Measurements from ENCODE around the gene CAPN5.
A peak's percentile ranks its signal among the peaks of the same experiment; 100 is the strongest.

Gene CAPN5

GRCh38 chr11:77144857-77145428 lies 78.2 kb downstream of the CAPN5 start:
- no peak for DNase-seq (ENCODE audit: extremely low read depth in 1 of 2, low read depth in 1 of 2)

- no peak for DNase-seq (ENCODE audit: extremely low read depth in 1 of 2, low read depth in 1 of 2)
Observed at GRCh38 chr11:77146261-77147035, 79.7 kb downstream of the CAPN5 start.

- no peak for DNase-seq (ENCODE audit: extremely low read depth in 1 of 2, low read depth in 1 of 2)
Observed at GRCh38 chr11:77147036-77147315, 80.2 kb downstream of the CAPN5 start.

GRCh38 chr11:77147668-77148321 lies 81.0 kb downstream of the CAPN5 start:
- peak; percentile 6 to 30 for DNase-seq (ENCODE audit: extremely low read depth in 1 of 2, low read depth in 1 of 2)

- DNase-seq (ENCODE audit: extremely low read depth in 1 of 2, low read depth in 1 of 2), result no peak
Observed at GRCh38 chr11:77148963-77149715, 82.4 kb downstream of the CAPN5 start.

GRCh38 chr11:77149716-77150392 lies 83.1 kb downstream of the CAPN5 start:
- no peak for DNase-seq (ENCODE audit: extremely low read depth in 1 of 2, low read depth in 1 of 2)

- no peak for DNase-seq (ENCODE audit: extremely low read depth in 1 of 2, low read depth in 1 of 2)
Observed at GRCh38 chr11:77150836-77151235, 84.1 kb downstream of the CAPN5 start.

- peak; percentile 14 to 17 for DNase-seq (ENCODE audit: extremely low read depth in 1 of 2, low read depth in 1 of 2)
Observed at GRCh38 chr11:77151804-77152509, 85.2 kb downstream of the CAPN5 start.

- DNase-seq (ENCODE audit: extremely low read depth in 1 of 2, low read depth in 1 of 2), result no peak
Observed at GRCh38 chr11:77152846-77153245, 86.1 kb downstream of the CAPN5 start.

- DNase-seq (ENCODE audit: extremely low read depth in 1 of 2, low read depth in 1 of 2), result no peak
Observed at GRCh38 chr11:77153276-77154185, 86.8 kb downstream of the CAPN5 start.

- DNase-seq (ENCODE audit: extremely low read depth in 1 of 2, low read depth in 1 of 2), result no peak
Observed at GRCh38 chr11:77154381-77155081, 87.8 kb downstream of the CAPN5 start.

- DNase-seq (ENCODE audit: extremely low read depth in 1 of 2, low read depth in 1 of 2), result no peak
Observed at GRCh38 chr11:77155082-77155475, 88.3 kb downstream of the CAPN5 start.

GRCh38 chr11:77155556-77156130 lies 88.9 kb downstream of the CAPN5 start:
- DNase-seq (ENCODE audit: extremely low read depth in 1 of 2, low read depth in 1 of 2), result no peak

- no peak for DNase-seq (ENCODE audit: extremely low read depth in 1 of 2, low read depth in 1 of 2)
Observed at GRCh38 chr11:77156396-77157195, 89.8 kb downstream of the CAPN5 start.

GRCh38 chr11:77158041-77158695 lies 91.4 kb downstream of the CAPN5 start:
- DNase-seq (ENCODE audit: extremely low read depth in 1 of 2, low read depth in 1 of 2), result no peak

- no peak for DNase-seq (ENCODE audit: extremely low read depth in 1 of 2, low read depth in 1 of 2)
Observed at GRCh38 chr11:77159219-77159936, 92.6 kb downstream of the CAPN5 start.
